Fibroblast of peridontal ligament (primary cell): Measurements from ENCODE around the gene QPRT.
"Not testable (repeated sequence)": the region's sequence is repeated elsewhere in the genome, so short reads cannot be mapped to it uniquely, and the experiment has no call there.

Source experiments
- DNase-seq: peaks from one replicate; pipeline ENCODE4 v3.0.0-alpha.2; 2010; ENCODE audit errors: extremely low read depth

The QPRT gene

GRCh38 chr16:29720703-29721102, 41.7 kb downstream of the QPRT start:
- peak; percentile 8 for DNase-seq

GRCh38 chr16:29721167-29721879, 42.3 kb downstream of the QPRT start:
- peak; percentile 60 for DNase-seq

- no peak for DNase-seq
Measured at GRCh38 chr16:29726845-29727377, 47.9 kb downstream of the QPRT start.

GRCh38 chr16:29727452-29727851, 48.5 kb downstream of the QPRT start:
- DNase-seq, result no peak

GRCh38 chr16:29729116-29729521, 50.1 kb downstream of the QPRT start:
- DNase-seq, result peak; percentile 61

- DNase-seq, result no peak
Measured at GRCh38 chr16:29730649-29731048, 51.7 kb downstream of the QPRT start.

- not testable (repeated sequence) for DNase-seq
Measured at GRCh38 chr16:29731768-29732601, 53.0 kb downstream of the QPRT start.

- DNase-seq, result no peak
Measured at GRCh38 chr16:29734786-29735185, 55.8 kb downstream of the QPRT start.

GRCh38 chr16:29736112-29736511, 57.1 kb downstream of the QPRT start:
- no peak for DNase-seq

- DNase-seq, result no peak
Measured at GRCh38 chr16:29736764-29737163, 57.8 kb downstream of the QPRT start.

- DNase-seq, result no peak
Measured at GRCh38 chr16:29737713-29738112, 58.7 kb downstream of the QPRT start.

GRCh38 chr16:29738514-29738913, 59.5 kb downstream of the QPRT start:
- DNase-seq, result no peak

- DNase-seq, result not testable (repeated sequence)
Measured at GRCh38 chr16:29739927-29740629, 61.1 kb downstream of the QPRT start.

GRCh38 chr16:29740630-29741015, 61.6 kb downstream of the QPRT start:
- not testable (repeated sequence) for DNase-seq

GRCh38 chr16:29742683-29743275, 63.8 kb downstream of the QPRT start:
- no peak for DNase-seq

GRCh38 chr16:29743475-29743826, 64.5 kb downstream of the QPRT start:
- no peak for DNase-seq

GRCh38 chr16:29743827-29744531, 65.0 kb downstream of the QPRT start:
- DNase-seq, result no peak

GRCh38 chr16:29744541-29745101, 65.6 kb downstream of the QPRT start:
- DNase-seq, result no peak

- no peak for DNase-seq
Measured at GRCh38 chr16:29745121-29745852, 66.3 kb downstream of the QPRT start.

GRCh38 chr16:29745853-29746345, 66.9 kb downstream of the QPRT start, which contains the start of gene C16orf54:
C16orf54 (minus strand) TSS chr16:29745990; CDS start chr16:29744951, 1,039 bp downstream.
- no peak for DNase-seq
